ENCODE results near the gene RNF208.
A peak's percentile ranks its signal among the peaks of the same experiment; 100 is the strongest.

The RNF208 gene

GRCh38 chr9:137227853-137228505 lies 5.9 kb upstream of the RNF208 start:
- no peak for DNase-seq (ENCODE audit: low spot score)

- peak; percentile 87 for DNase-seq (ENCODE audit: low spot score)
These were observed 5.2 kb upstream of the RNF208 start, which contains the start of gene RNF224 for GRCh38 chr9:137227054-137227852. Gene RNF224, plus strand, starts transcription at chr9:137227502. Its CDS starts 834 bp downstream, at chr9:137228336.

GRCh38 chr9:137226338-137227053 lies 4.5 kb upstream of the RNF208 start:
- DNase-seq (ENCODE audit: low spot score) = no peak

GRCh38 chr9:137225699-137226331 lies 3.8 kb upstream of the RNF208 start:
- DNase-seq (ENCODE audit: low spot score) = no peak

GRCh38 chr9:137224830-137225694 lies 3.0 kb upstream of the RNF208 start, which contains the start of gene CYSRT1:
Gene CYSRT1, plus strand, starts transcription at chr9:137225174. Its CDS starts 448 bp downstream, at chr9:137225622.
- DNase-seq (ENCODE audit: low spot score) = no peak

DNA sequence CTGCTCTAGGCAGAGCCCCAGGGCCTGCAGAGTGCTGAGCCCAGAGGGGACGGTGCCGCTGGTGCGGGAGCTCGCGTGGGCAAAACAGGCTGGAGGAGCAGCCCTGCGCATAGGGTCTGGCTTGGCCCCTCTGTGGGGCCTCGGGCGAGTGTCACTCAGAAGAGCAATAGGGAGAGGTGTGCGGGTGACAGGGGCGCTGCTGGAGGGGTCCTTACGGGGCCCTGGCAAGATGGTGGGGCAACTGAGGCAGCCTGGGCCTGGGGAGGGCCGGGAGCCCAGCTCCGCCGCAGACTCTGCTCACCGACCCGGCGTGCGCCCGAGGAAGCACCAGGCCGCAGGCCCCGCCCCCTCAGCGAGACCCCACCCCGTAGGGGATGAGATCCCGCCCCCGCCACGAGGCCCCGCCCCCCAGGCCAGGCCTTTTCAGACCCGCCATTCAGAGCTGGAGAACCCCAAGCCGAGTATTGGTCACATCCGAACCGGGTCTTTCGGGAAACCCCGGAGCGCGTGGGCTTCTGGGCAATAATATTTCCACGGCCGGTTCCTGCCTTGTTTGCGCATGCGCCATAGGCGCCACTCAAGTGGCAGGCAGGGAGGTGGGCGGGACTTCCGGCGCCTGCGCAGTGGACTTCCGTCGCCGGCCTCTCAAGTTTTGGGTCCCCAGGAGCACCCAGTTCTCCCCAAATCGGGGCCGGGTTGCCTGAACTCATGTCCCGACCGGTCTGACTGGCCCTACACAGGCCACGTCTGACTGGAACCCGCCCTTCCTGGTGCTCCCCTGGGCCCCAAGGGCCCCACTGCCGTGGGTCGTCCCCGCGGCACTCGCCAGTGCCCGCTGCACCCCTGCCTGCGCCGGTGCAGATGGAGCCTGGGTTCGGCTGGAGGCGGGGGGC lies 1.3 kb upstream of the RNF208 start:
- DNase-seq (ENCODE audit: low spot score) = peak; percentile 98

DNA sequence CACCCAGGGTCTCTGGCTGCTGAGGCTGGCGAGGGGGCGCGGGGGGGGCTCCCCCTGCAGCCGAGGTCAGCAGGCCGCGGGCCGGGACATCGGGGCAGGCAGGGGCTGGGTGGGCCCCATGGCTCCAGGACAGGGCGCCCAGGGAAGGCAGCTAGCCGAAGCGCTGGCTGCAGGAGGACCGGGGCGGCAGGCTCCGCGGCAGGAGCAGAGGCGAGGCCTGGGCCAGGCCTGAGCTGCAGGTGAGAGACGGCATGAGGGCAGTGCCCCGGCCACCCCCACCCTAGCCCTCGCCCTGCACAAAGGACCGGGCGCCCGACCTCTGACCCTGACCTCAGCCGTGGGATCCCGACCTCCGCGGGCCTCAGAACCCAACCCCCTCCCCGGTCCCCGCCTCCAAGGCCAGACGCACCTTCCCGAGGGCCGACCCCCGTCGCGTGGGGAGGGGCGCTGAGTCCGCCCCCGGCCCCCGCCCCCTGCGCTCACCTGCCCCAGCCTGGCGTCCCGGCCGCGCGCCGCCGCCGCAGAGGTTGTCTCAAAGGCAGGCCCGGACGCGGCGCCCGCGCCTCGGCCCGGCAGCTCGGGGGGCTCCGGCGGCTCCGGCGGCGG lies 431 bp downstream of the RNF208 start:
- DNase-seq (ENCODE audit: low spot score) = no peak

DNA sequence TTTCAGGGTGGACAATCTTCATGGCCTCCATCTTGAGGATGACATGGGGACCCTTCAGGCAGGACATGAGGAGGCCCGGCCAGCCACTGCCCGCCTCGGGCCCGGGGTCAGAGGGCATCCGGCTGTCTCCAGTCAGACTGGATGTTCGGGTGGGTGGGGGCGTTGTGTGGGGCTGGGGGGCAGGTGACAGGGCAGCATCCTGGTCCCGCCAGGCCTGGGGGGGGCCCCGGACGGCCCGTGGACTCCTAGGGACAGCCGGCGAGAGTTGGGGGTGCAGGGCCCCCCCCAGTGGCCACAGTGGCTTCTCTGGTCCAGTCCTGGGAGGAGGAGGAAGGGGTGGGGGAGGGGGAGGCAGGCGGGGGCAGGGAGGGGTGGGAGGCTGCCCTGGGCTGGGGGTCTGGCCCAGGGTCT lies 940 bp downstream of the RNF208 start:
- DNase-seq (ENCODE audit: low spot score) = no peak

- DNase-seq (ENCODE audit: low spot score) = no peak
These were observed 1.5 kb downstream of the RNF208 start for GRCh38 chr9:137220317-137221094.

GRCh38 chr9:137219757-137220316 lies 2.2 kb downstream of the RNF208 start:
- DNase-seq (ENCODE audit: low spot score) = no peak

- DNase-seq (ENCODE audit: low spot score) = peak; percentile 84
These were observed 3.2 kb downstream of the RNF208 start for GRCh38 chr9:137218754-137219271.

DNA sequence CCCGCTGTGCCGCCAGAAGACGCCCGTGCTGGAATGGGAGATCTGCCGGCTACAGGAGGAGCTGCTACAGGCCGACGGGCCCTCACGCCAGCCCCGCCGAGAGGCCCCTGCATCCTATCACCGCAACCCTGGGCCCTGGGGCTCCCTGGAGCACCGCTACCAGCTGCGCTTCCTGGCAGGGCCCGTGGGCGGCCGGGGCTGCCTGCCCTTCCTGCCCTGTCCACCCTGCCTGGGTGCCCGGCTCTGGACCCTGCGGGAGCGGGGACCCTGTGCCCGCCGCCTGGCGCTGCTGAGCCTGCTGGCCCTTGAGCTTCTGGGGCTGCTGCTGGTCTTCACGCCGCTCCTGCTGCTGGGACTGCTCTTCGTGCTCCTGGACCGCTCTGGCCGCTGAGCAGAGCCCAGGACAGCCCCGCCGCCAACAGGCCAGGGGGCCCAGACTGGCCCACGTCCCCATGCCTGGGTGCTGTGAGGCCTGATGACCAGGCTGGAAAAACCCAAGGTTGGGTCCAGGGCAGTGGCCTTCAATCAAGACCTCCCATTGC lies 3.8 kb downstream of the RNF208 start:
- DNase-seq (ENCODE audit: low spot score) = no peak

- peak; percentile 31 for DNase-seq (ENCODE audit: low spot score)
These were observed 4.5 kb downstream of the RNF208 start for GRCh38 chr9:137217276-137218211.

- no peak for DNase-seq (ENCODE audit: low spot score)
These were observed 5.7 kb downstream of the RNF208 start for GRCh38 chr9:137216188-137216965.

DNA sequence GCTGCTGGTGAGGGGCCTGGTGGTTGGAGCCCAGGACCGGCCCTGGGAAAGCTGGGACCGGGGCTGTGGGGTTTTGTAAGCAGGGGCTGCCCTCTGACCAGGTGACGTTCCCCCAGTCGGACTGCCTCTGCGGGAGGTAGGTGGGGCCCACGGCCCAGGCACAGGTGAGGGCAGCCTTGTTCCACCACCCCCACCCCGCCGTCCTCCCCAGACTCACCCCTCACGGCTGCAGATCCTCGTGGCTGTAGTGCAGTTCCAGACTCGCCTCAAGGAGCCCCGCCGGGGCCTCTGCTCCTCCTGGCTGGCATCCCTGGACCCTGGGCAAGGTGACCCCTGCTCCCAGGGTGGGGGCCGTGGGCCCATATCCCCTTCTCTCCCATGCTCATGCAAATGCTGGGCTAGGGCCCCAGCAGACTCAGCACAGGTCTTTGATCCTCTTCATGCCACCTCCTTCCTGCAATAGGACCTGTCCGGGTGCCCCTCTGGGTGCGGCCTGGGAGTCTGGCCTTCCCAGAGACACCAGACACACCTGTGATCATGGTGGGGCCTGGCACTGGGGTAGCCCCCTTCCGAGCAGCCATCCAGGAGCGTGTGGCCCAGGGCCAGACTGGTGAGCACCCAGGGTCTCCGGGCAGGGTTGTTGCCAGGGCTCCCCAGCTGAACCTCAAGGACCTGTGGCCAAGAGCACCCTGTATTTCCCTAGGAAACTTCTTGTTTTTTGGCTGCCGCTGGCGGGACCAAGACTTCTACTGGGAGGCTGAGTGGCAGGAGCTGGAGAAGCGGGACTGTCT lies 6.6 kb downstream of the RNF208 start:
- no peak for DNase-seq (ENCODE audit: low spot score)
